Tibial nerve (tissue), 3 donors: Measurements from ENCODE around the gene RGS7.

ENCODE experiments used
- POLR2A ChIP-seq, 2 donors: fragments of 450-650 bp; IDR thresholded peaks; one replicate each; pipeline ENCODE4 v1.6.1; 2017; ENCODE audit warnings: antibody characterized with exemption in 2 of 2, mild to moderate bottlenecking in 2 of 2, moderate library complexity in 2 of 2
- TF ChIP-seq, protein P1 (sequence below), 5 experiments: fragments of 200-600 bp in 3 of 5; fragments of 450-650 bp in 2 of 5; sonication (generic) in 3 of 5; IDR thresholded peaks; one replicate each; pipeline ENCODE4 v1.5.1; 2016 to 2019; ENCODE audit warnings: antibody characterized with exemption in 5 of 5, mild to moderate bottlenecking in 3 of 5, moderate library complexity in 2 of 5

DNA sequence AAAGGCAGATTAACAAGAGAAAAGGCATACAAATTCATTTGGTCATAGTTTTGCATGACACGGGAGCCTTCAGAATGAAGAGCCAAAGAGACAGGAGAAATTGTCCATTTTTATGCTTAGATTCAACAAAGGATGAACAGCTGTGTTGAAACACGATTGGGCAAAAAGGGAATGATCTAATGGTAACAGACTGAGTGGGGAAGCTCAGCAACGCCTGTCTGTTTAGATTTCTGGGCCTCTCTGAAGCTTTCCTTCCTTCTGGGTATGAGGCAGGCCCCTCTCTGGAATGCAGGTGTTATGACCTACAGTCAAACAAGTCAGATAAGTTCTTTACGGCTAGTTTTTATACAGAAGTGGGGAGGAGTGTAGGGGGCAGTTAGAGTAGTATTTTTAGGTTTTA lies 154.6 kb downstream of the RGS7 start:
- TF ChIP-seq POLR2A (IDR thresholded peaks at IDR 0.05) = no peak
- TF ChIP-seq, protein P1, sequence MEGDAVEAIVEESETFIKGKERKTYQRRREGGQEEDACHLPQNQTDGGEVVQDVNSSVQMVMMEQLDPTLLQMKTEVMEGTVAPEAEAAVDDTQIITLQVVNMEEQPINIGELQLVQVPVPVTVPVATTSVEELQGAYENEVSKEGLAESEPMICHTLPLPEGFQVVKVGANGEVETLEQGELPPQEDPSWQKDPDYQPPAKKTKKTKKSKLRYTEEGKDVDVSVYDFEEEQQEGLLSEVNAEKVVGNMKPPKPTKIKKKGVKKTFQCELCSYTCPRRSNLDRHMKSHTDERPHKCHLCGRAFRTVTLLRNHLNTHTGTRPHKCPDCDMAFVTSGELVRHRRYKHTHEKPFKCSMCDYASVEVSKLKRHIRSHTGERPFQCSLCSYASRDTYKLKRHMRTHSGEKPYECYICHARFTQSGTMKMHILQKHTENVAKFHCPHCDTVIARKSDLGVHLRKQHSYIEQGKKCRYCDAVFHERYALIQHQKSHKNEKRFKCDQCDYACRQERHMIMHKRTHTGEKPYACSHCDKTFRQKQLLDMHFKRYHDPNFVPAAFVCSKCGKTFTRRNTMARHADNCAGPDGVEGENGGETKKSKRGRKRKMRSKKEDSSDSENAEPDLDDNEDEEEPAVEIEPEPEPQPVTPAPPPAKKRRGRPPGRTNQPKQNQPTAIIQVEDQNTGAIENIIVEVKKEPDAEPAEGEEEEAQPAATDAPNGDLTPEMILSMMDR (IDR thresholded peaks at IDR 0.05) = no peak
